Kidney epithelial cell (primary cell): ENCODE results near the gene DERL3. TPM values are rescaled to one million over a fixed set of nuclear protein-coding genes. Genes with fewer than 3 reads are reported as not detected.
A peak's percentile ranks its signal among the peaks of the same experiment; 100 is the strongest.
"Not testable (repeated sequence)": the region's sequence is repeated elsewhere in the genome, so short reads cannot be mapped to it uniquely, and the experiment has no call there.

Source experiments
- DNase-seq: peaks from one replicate; pipeline ENCODE4 v3.0.0-alpha.2; 2010; ENCODE audit warnings: low read depth
- H3K27me3 ChIP-seq: 2 replicates; pipeline ENCODE4 v1.6.0; 2011; ENCODE audit warnings: low read length; ENCODE audit not compliant: control insufficient read depth, insufficient read depth
- H3K36me3 ChIP-seq: 2 replicates; pipeline ENCODE4 v1.5.1; 2011; ENCODE audit warnings: low read length; ENCODE audit not compliant: control insufficient read depth, insufficient read depth
- H3K4me3 ChIP-seq: 2 replicates; pipeline ENCODE4 v1.5.1; 2011; ENCODE audit warnings: low read depth, mild to moderate bottlenecking, control low read depth, low read length
- CTCF ChIP-seq: IDR thresholded peaks from 2 replicates; pipeline ENCODE4 v1.5.1; 2011; ENCODE audit warnings: mild to moderate bottlenecking, moderate library complexity, low read length, control low read depth, inconsistent platforms; ENCODE audit not compliant: insufficient read depth, poor library complexity, severe bottlenecking
- total RNA-seq: library from RNA; depleted of rRNA; stranded (reverse); fragments of >200 nt; gene quantifications from 2 replicates; pipeline ENCODE4 v1.2.3, GENCODE V29; 2015

DERL3 gene
- total RNA-seq, 1 donor from 2014 or later = 0.54 TPM

GRCh38 chr22:23875801-23876200 is 37.0 kb upstream of the DERL3 start:
- Histone ChIP-seq H3K27me3 (no peaks in the 10 kb centered on the region), H3K4me3 (no peak overlapping the region), H3K36me3 (no peaks in the 10 kb centered on the region)
- DNase-seq = no peak
- no peak for TF ChIP-seq CTCF

GRCh38 chr22:23874871-23875270 is 36.1 kb upstream of the DERL3 start:
- Histone ChIP-seq H3K27me3 (no peaks in the 10 kb centered on the region), H3K4me3 (no peak overlapping the region), H3K36me3 (no peaks in the 10 kb centered on the region)
- no peak for DNase-seq
- TF ChIP-seq CTCF = no peak

- no peaks in the 10 kb centered on the region for H3K27me3 ChIP-seq
- H3K4me3 ChIP-seq = no peak overlapping the region
- H3K36me3 ChIP-seq = peaks cover 3% of the 10 kb centered on the region
- DNase-seq = no peak
- TF ChIP-seq CTCF = no peak
These were observed 29.8 kb upstream of the DERL3 start for GRCh38 chr22:23868580-23868979.

GRCh38 chr22:23864499-23865154 is 25.8 kb upstream of the DERL3 start:
- not testable (repeated sequence) for H3K27me3 ChIP-seq, DNase-seq, H3K36me3 ChIP-seq, H3K4me3 ChIP-seq

- H3K27me3 ChIP-seq = no peaks in the 10 kb centered on the region
- H3K36me3 ChIP-seq = peaks cover 3% of the 10 kb centered on the region
- no peak for DNase-seq
- no peak overlapping the region for H3K4me3 ChIP-seq
- peak; percentile 63 for TF ChIP-seq CTCF
These were observed 23.3 kb upstream of the DERL3 start for GRCh38 chr22:23862103-23862502.

GRCh38 chr22:23860187-23860586 is 21.4 kb upstream of the DERL3 start:
- H3K27me3 ChIP-seq, DNase-seq, H3K4me3 ChIP-seq, H3K36me3 ChIP-seq: not testable (repeated sequence)

GRCh38 chr22:23859201-23859600 is 20.4 kb upstream of the DERL3 start:
- no peak overlapping the region for H3K4me3 ChIP-seq
- H3K27me3 ChIP-seq = no peaks in the 10 kb centered on the region
- no peak for DNase-seq
- H3K36me3 ChIP-seq = peaks cover 2% of the 10 kb centered on the region
- no peak for TF ChIP-seq CTCF
